Measurements from ENCODE around the gene PLA2G2E. TPM values are rescaled to one million over a fixed set of nuclear protein-coding genes. Genes with fewer than 3 reads are reported as not detected.
A peak's percentile ranks its signal among the peaks of the same experiment; 100 is the strongest.

PLA2G2E gene
- polyA plus RNA-seq, 1 of the 3 experiments (the other 2 are of a cell fraction), result not detected

DNA sequence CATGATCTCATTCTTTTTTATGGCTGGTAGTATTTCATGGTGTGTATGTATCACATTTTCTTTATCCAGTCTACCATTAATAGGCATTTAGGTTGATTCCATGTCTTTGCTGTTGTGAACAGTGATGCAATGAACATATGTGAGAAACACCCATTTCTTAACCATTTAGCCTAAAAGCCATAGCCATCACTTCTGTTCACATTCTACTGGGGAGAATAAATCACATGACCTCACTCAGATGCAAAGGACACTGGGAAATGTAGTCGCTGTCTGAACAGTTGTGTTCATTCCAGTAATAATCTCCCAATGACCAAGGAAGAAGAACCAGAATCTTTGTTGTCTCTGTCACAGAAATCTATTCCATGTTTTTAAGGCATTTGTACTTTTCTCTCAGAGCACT is 15.1 kb upstream of the PLA2G2E start:
- Histone ChIP-seq H3K9me2 (no peaks in the 10 kb centered on the region), H4K20me1 (ENCODE audit: insufficient read depth) (no peaks in the 10 kb centered on the region), H3K27me3 (ENCODE audit: insufficient read depth) (no peaks in the 10 kb centered on the region), H3K9me3 (no peaks in the 10 kb centered on the region), H3K4me3 (ENCODE audit: low read depth in 2 of 2, low read length in 1 of 2) (no peak overlapping the region), H3K4me2 (no peak overlapping the region), H3K4me1 (ENCODE audit: control insufficient read depth in 1 of 2, insufficient read depth in 2 of 2, low read depth in 1 of 2, low read length in 1 of 2) (no peaks in the 10 kb centered on the region), H3K79me2 (ENCODE audit: insufficient read depth) (no peaks in the 10 kb centered on the region), H3K9ac (no peak overlapping the region), H3F3A (replicated peaks; ENCODE audit: insufficient read depth) (no peaks in the 10 kb centered on the region), H3K36me3 (replicated peaks in 1 of 2; ENCODE audit: control insufficient read depth in 1 of 2, insufficient read depth in 2 of 2, low read length in 1 of 2) (no peaks in the 10 kb centered on the region), H2AFZ (ENCODE audit: low read depth) (no peak overlapping the region), H3K27ac (ENCODE audit: low read depth in 2 of 2, low read length in 1 of 2) (no peak overlapping the region)
- 19% methylated on average over 1 of the region's 1 CpG for WGBS (ENCODE audit: low lambda C conversion rate)
- CTCF ChIA-PET, result interaction anchor here (1.6 kb wide), 1 partner anchor 17 kb away, joined by 4 read pairs; no protein-coding TSS in a partner anchor
- POLR2A ChIA-PET, result no interaction called here
- TF ChIP-seq, protein P1, sequence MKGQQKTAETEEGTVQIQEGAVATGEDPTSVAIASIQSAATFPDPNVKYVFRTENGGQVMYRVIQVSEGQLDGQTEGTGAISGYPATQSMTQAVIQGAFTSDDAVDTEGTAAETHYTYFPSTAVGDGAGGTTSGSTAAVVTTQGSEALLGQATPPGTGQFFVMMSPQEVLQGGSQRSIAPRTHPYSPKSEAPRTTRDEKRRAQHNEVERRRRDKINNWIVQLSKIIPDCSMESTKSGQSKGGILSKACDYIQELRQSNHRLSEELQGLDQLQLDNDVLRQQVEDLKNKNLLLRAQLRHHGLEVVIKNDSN (IDR thresholded peaks at IDR 0.05; ENCODE audit: borderline replicate concordance, low read depth), result peak; percentile 69; the same call in 1 of the 2 replicates
- TF ChIP-seq NRF1 (IDR thresholded peaks at IDR 0.05; ENCODE audit: low read depth, low read length) (no peak), MXI1 (IDR thresholded peaks at IDR 0.05; ENCODE audit: low read depth, low read length) (no peak)
- no peak for DNase-seq

DNA sequence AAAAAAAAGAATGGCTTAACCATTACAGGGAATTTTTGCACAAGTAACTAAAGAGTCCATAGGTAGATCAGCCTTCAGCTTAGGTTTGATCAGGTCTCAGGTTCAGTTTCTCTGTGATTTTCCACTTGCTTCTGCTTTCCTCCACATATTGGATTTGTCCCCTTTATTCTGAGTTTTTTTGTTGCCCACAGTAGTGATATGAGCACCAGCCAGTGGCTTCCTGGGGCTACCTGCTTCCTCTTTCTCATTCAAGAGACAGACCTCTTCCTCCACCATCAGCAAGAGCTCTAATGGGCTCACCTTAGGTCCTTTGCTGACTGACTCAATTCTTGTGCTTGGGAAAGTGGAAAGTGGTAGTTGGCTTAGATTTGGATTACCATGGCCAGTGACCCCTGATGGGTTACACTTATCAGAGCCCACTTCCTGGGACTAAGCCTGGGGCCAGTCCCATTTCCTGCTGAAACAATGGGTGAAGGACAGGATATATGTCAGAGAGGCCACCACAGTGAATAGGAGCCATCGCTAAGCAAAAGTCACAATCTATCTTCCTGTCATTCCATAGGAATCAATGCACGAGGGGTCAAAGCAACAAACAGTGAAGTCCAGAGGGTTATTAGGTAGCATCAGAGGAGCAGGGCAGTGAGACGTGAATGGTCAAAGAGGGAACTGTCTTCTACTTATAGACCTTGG is 12.8 kb upstream of the PLA2G2E start:
- no peaks in the 10 kb centered on the region for H4K20me1 ChIP-seq (ENCODE audit: insufficient read depth)
- H3K4me1 ChIP-seq (ENCODE audit: control insufficient read depth in 1 of 2, insufficient read depth in 2 of 2, low read depth in 1 of 2, low read length in 1 of 2), result no peaks in the 10 kb centered on the region
- ChIA-PET CTCF (interaction anchor here (1.0 to 1.2 kb wide), 3 partner anchors 19 to 216 kb away, joined by 3 read pairs; no protein-coding TSS in a partner anchor), POLR2A (no interaction called here)
- DNase-seq, result no peak
- no peak overlapping the region for H3K4me3 ChIP-seq (ENCODE audit: low read depth in 2 of 2, low read length in 1 of 2)
- H3K36me3 ChIP-seq (replicated peaks in 1 of 2; ENCODE audit: control insufficient read depth in 1 of 2, insufficient read depth in 2 of 2, low read length in 1 of 2), result no peaks in the 10 kb centered on the region
- H3K9me2 ChIP-seq, result no peaks in the 10 kb centered on the region
- H3K4me2 ChIP-seq, result no peak overlapping the region
- 27% methylated on average over 3 of the region's 3 CpGs for WGBS (ENCODE audit: low lambda C conversion rate)
- no peak overlapping the region for H3K27ac ChIP-seq (ENCODE audit: low read depth in 2 of 2, low read length in 1 of 2)
- H3F3A ChIP-seq (replicated peaks; ENCODE audit: insufficient read depth), result no peaks in the 10 kb centered on the region
- H3K79me2 ChIP-seq (ENCODE audit: insufficient read depth), result no peaks in the 10 kb centered on the region
- no peaks in the 10 kb centered on the region for H3K9me3 ChIP-seq
- H3K27me3 ChIP-seq (ENCODE audit: insufficient read depth), result no peaks in the 10 kb centered on the region
- H3K9ac ChIP-seq, result no peak overlapping the region
- no peak overlapping the region for H2AFZ ChIP-seq (ENCODE audit: low read depth)
- TF ChIP-seq RXRA (IDR thresholded peaks at IDR 0.05; ENCODE audit: borderline replicate concordance, low read depth) (no peak), EZH2phosphoT487 (IDR thresholded peaks at IDR 0.05; ENCODE audit: borderline replicate concordance, low read depth) (no peak), EP300 (IDR thresholded peaks at IDR 0.05; ENCODE audit: borderline replicate concordance in 1 of 2, low read depth in 1 of 2, low read length in 1 of 2) (no peak), MXI1 (IDR thresholded peaks at IDR 0.05; ENCODE audit: low read depth, low read length) (no peak), TCF12 (IDR thresholded peaks at IDR 0.05) (no peak), TAF1 (IDR thresholded peaks at IDR 0.05; ENCODE audit: borderline replicate concordance, low read depth, low read length) (no peak), CHD2 (IDR thresholded peaks at IDR 0.05; ENCODE audit: low read length, partially characterized antibody) (no peak), JUND (IDR thresholded peaks at IDR 0.05) (no peak), ELF1 (IDR thresholded peaks at IDR 0.05) (no peak), YY1 (IDR thresholded peaks at IDR 0.05; ENCODE audit: low read depth) (no peak), NRF1 (IDR thresholded peaks at IDR 0.05; ENCODE audit: low read depth, low read length) (no peak), SIN3A (IDR thresholded peaks at IDR 0.05; ENCODE audit: borderline replicate concordance, low read depth, low read length) (no peak), GABPA (IDR thresholded peaks at IDR 0.05; ENCODE audit: low read depth) (no peak), GATA2 (CRISPR knock-in tag; IDR thresholded peaks at IDR 0.05) (no peak)
- TF ChIP-seq, protein P2, sequence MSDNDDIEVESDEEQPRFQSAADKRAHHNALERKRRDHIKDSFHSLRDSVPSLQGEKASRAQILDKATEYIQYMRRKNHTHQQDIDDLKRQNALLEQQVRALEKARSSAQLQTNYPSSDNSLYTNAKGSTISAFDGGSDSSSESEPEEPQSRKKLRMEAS (IDR thresholded peaks at IDR 0.05; ENCODE audit: low read depth), result no peak
- TF ChIP-seq, protein P3, sequence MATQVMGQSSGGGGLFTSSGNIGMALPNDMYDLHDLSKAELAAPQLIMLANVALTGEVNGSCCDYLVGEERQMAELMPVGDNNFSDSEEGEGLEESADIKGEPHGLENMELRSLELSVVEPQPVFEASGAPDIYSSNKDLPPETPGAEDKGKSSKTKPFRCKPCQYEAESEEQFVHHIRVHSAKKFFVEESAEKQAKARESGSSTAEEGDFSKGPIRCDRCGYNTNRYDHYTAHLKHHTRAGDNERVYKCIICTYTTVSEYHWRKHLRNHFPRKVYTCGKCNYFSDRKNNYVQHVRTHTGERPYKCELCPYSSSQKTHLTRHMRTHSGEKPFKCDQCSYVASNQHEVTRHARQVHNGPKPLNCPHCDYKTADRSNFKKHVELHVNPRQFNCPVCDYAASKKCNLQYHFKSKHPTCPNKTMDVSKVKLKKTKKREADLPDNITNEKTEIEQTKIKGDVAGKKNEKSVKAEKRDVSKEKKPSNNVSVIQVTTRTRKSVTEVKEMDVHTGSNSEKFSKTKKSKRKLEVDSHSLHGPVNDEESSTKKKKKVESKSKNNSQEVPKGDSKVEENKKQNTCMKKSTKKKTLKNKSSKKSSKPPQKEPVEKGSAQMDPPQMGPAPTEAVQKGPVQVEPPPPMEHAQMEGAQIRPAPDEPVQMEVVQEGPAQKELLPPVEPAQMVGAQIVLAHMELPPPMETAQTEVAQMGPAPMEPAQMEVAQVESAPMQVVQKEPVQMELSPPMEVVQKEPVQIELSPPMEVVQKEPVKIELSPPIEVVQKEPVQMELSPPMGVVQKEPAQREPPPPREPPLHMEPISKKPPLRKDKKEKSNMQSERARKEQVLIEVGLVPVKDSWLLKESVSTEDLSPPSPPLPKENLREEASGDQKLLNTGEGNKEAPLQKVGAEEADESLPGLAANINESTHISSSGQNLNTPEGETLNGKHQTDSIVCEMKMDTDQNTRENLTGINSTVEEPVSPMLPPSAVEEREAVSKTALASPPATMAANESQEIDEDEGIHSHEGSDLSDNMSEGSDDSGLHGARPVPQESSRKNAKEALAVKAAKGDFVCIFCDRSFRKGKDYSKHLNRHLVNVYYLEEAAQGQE (IDR thresholded peaks at IDR 0.05; ENCODE audit: low read depth, low read length), result no peak
- TF ChIP-seq, protein P4, sequence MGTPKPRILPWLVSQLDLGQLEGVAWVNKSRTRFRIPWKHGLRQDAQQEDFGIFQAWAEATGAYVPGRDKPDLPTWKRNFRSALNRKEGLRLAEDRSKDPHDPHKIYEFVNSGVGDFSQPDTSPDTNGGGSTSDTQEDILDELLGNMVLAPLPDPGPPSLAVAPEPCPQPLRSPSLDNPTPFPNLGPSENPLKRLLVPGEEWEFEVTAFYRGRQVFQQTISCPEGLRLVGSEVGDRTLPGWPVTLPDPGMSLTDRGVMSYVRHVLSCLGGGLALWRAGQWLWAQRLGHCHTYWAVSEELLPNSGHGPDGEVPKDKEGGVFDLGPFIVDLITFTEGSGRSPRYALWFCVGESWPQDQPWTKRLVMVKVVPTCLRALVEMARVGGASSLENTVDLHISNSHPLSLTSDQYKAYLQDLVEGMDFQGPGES (IDR thresholded peaks at IDR 0.05; ENCODE audit: low read depth, low read length), result no peak
- TF ChIP-seq, protein P1 (IDR thresholded peaks at IDR 0.05; ENCODE audit: borderline replicate concordance, low read depth), result no peak
- TF ChIP-seq, protein P5, sequence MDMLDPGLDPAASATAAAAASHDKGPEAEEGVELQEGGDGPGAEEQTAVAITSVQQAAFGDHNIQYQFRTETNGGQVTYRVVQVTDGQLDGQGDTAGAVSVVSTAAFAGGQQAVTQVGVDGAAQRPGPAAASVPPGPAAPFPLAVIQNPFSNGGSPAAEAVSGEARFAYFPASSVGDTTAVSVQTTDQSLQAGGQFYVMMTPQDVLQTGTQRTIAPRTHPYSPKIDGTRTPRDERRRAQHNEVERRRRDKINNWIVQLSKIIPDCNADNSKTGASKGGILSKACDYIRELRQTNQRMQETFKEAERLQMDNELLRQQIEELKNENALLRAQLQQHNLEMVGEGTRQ (IDR thresholded peaks at IDR 0.05; ENCODE audit: borderline replicate concordance, low read depth, low read length), result no peak

All from SK-N-SH (cell line).